Measurements from ENCODE around the gene CARS1.

The CARS1 gene

GRCh38 chr11:3037945-3038271, 19.3 kb downstream of the CARS1 start:
- DNase-seq (ENCODE audit: low read depth in 2 of 2) = no peak

GRCh38 chr11:3037040-3037944, 19.9 kb downstream of the CARS1 start:
- DNase-seq (ENCODE audit: low read depth in 2 of 2) = peak in 1 of 2 experiments; percentile 42

GRCh38 chr11:3036419-3036818, 20.8 kb downstream of the CARS1 start:
- DNase-seq (ENCODE audit: low read depth in 2 of 2) = no peak

- DNase-seq (ENCODE audit: low read depth in 2 of 2) = no peak
Observed at GRCh38 chr11:3035333-3035732, 21.9 kb downstream of the CARS1 start.

- no peak for DNase-seq (ENCODE audit: low read depth in 2 of 2)
Observed at GRCh38 chr11:3030289-3031070, 26.7 kb downstream of the CARS1 start.

- DNase-seq (ENCODE audit: low read depth in 2 of 2) = no peak
Observed at GRCh38 chr11:3028813-3029212, 28.4 kb downstream of the CARS1 start.

GRCh38 chr11:3026803-3027202, 30.4 kb downstream of the CARS1 start:
- no peak for DNase-seq (ENCODE audit: low read depth in 2 of 2)

GRCh38 chr11:3022982-3023381, 34.2 kb downstream of the CARS1 start:
- DNase-seq (ENCODE audit: low read depth in 2 of 2) = no peak

- no peak for DNase-seq (ENCODE audit: low read depth in 2 of 2)
Observed at GRCh38 chr11:3022300-3022967, 34.8 kb downstream of the CARS1 start.

GRCh38 chr11:3021125-3021524, 36.1 kb downstream of the CARS1 start:
- DNase-seq (ENCODE audit: low read depth in 2 of 2) = no peak

GRCh38 chr11:3020011-3020410, 37.2 kb downstream of the CARS1 start:
- no peak for DNase-seq (ENCODE audit: low read depth in 2 of 2)

- no peak for DNase-seq (ENCODE audit: low read depth in 2 of 2)
Observed at GRCh38 chr11:3018596-3018995, 38.6 kb downstream of the CARS1 start.

GRCh38 chr11:3016861-3017260, 40.4 kb downstream of the CARS1 start:
- no peak for DNase-seq (ENCODE audit: low read depth in 2 of 2)

GRCh38 chr11:3015796-3016195, 41.4 kb downstream of the CARS1 start:
- DNase-seq (ENCODE audit: low read depth in 2 of 2) = no peak

- no peak for DNase-seq (ENCODE audit: low read depth in 2 of 2)
Observed at GRCh38 chr11:3014943-3015342, 42.3 kb downstream of the CARS1 start.

GRCh38 chr11:3014057-3014938, 42.9 kb downstream of the CARS1 start:
- no peak for DNase-seq (ENCODE audit: low read depth in 2 of 2)

GRCh38 chr11:3011891-3012885, 45.0 kb downstream of the CARS1 start:
- no peak for DNase-seq (ENCODE audit: low read depth in 2 of 2)

GRCh38 chr11:3010521-3011275, 46.5 kb downstream of the CARS1 start:
- DNase-seq (ENCODE audit: low read depth in 2 of 2) = no peak

- DNase-seq (ENCODE audit: low read depth in 2 of 2) = no peak
Observed at GRCh38 chr11:3010004-3010403, 47.2 kb downstream of the CARS1 start.
